Superior temporal gyrus (tissue), 1 donor: ENCODE measurements around the gene SSBP3.
A peak's percentile ranks its signal among the peaks of the same experiment; 100 is the strongest.

Experiments
- DNase-seq: peaks from one replicate; pipeline ENCODE4 v3.0.0-alpha.2; 2016; ENCODE audit errors: extremely low spot score

Gene SSBP3

DNA sequence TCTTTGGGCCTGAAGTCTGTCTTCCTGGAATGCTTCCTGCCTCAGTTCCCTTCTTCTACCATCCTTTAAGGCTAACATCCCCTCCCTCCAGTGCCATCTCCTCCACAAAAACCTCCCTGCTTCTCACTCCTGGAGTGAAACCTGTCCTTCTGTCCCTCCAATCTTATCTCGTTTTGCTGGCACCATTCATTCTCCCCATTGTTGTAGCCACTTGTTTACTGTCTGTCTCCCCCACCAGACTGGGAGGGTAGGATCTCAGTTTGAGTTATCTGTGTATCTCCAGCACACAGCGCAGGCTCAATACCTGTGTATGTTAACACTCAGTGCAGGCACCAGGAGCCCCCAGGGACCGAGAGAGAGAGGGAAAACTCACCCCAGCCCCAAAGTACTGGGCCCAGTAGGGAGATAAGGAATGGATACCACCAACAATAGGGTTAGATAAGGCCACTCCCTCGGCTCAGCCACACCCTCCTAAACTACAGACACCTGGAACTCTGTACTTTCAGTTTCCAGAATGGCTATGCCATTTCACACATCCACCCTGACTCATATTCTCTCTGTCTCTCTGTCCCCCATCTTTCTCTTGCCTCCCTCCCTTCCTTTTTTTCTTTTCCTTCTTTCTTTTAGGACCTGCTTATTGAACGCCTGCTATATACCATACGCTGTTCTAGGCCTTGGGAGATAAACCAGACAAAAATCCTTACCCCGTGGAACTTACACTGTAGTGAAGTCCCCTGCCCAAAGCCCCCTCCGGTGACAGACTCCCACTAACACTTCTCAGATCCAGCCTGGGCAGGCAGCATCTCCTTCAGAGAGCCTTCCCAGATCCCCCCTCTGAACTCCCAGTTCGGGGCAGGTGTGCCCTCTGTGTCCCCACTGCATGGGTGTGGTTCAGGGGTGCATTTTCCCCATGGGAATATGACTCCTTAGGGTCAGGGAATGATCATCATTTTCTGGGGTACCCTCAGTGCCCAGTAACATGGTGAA is 3.3 kb upstream of the SSBP3 start:
- DNase-seq: no peak

DNA sequence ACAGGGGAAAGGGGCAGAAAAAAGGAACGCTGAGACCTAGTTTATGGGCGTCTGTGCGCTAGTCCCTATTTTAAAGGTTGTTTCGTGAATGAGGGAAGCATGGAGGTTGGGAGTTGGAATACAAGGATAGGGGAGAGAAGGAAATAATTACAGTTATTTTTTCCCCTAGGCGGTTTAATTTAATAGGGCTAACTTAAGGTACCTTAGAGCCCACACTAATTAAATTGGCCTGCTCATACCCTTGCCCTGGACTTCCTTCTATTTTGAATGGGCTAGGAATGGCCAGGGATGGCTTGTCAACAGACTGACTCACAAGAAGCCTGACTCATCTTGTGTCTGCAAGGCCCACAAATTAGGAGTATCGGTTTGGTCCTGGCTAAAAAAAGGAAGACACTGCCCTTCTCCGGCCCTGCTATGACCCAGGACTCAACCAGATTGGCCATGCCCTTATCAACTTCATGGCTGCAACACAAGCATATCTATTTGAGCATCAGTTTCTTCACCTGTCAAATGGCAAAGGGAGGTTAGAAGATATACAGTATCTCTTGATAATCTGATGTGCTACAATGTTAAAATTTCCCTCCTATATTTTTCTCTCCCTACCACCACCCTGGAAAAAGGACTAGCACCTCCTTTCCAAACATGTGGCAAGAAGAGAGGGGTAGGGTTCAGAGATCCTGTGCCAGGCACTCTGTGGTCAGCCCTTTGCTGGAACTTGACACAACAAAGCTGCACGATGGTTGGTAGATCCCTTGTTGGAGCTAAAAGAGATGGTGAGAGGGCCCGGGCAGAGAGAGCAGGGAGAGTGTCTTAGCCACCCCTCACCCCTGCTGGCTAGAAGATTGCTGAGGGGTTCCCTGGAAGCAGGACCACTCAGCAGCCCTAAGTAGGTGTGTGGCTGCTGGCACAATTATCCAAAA is 2.2 kb upstream of the SSBP3 start:
- no peak for DNase-seq

DNA sequence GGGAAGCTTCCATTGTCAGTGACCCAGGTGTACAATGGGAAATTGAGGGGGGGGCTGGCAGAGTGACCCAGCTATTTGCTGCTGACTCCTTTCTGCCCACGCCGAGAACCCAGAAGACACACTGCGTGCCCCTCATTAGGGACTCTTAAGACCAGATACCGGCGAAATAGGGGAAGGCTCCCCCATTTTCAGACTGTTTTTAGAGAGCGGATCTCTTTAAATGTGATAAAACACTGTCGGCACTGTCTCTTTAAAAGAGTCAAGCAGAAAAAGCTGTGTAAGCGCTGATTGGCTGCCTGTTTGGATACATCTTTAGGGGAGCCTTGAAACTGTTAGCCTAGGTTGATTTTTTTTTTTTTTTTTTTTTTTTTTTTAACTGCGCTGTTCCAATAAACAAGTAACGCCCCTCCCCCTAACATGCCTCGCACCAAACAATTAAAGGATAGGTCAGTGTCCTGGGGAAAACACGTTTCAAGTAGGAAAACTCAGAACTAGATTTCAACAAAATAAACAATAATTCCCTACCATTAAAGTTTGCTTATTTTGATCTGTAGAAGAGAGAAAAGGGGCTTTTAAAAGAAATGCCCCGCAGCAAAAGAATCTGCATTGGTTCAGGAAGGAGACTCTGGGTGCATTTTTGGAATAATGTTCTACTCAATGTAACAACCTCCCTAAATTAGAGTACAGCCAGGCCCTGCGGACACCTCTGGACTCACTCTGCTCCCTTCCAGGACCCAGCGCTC is 1.4 kb upstream of the SSBP3 start:
- DNase-seq: peak; percentile 97

DNA sequence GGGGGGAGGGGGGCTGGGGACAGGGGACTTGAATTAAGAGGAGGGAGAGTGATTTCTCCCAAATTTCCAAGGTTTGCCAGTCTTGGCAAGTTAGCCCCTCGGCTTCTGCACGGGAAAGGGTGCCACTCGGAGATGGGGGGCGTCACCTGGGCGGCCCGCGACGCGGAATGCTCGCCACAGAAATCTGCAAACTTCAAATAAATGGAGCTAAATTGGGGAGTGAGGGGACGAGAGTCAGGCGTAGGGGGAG is 885 bp upstream of the SSBP3 start:
- no peak for DNase-seq

DNA sequence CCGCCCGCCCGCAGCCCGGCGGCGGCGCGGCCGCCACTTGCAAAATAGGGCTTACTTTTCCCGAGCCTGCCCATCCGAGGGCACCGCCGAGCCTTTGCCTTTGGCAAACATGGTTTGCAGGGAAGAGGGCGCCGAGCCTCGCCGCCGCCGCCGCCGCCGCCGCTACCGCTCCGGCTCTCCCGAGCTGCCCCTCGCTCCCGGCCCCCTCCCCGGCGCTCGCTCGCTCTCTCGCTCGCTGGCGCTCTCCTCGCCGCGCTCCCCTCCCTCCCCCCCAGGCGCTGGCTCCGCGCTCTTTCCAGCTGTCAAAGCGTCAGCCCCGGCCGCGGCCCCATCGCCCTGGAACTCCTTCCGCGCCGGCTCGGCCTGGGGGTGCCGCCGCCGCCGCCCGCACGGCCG is 298 bp downstream of the SSBP3 start:
- DNase-seq: no peak

DNA sequence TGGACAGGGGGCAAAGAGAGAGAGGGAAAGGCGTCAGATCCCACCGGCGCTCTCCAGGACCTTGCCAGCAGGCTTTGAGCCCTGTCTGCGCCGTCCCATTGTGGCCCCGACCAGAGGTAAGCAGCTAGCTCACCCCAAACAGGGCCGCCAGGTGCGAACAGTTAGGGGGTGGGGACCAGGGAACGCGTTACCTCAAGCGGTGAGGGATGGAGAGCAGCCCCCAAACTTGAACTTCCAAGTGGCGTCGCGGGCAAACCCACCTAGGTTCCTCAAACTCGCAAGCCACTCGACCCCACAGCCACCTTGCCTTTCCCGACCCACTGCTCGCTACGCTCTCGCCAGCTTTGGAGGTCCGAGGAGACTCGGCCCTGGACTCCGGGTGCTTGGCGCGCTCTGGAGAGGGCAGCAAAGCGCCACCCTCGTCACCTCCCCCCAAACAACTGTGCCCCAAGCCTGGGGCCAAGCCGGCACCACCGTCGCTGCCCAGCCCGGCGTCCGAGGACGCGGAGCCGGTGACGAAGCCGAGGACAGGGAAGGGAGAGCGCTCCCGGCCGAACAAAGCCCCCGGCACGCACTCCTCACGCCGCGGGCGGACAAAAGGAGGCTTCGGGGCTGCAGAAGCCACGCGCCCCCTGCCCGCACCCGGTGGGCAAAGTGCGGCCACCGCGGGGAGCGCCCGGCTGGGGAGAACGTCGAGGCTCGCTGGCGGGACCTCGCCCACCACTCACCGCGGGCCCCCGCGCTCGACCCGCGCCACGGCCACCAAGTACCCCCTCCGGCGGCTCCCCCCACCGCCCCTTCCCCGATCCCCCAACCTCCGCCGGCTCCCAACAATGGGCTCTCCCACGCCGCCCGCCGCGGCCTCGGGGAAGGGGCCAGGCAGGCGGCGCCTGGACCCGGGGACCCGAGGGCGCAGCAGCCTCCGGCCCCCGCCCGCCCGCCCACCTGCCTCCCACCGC is 976 bp downstream of the SSBP3 start:
- no peak for DNase-seq

DNA sequence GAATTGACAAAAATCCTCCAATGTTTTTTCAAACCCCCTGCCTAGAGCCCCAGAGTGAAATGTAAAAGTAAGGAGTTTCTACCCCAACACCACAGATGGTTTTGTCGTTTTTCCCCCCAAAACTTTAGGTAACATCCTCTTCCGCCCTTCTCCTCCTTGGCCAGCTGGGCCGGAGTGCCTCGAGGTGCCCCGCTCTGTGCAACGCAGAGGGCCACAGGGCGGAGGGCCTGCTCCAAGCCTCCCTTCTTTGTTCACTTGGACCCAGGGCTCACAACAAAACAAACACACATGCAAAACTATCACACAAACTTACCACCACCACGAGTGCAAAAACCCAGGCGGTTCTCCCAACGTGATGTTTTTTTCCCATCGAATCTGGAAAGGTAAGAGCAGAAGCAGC is 1.9 kb downstream of the SSBP3 start:
- no peak for DNase-seq

DNA sequence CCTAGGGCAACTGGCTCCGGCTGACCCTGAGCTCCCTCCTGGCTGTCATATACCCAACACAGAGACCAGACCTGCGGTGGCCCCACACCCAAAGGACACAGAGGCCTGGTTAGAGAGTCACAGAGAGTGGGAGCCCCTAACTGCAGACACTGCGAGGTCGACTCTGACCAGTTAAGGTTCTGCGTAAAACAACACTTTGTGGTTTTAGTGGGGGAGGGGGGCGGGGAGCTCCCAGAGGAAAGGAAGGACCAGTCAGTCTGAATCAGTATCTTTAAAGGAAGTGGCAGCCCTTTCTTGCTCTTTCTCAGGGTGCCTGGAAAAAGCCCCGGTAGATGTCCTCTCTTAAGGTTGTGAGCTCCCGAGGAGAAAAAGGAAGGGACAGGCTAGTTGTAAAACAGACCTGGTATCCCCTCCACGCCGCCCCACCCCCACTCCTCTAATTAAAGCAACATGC is 2.4 kb downstream of the SSBP3 start:
- DNase-seq: no peak

DNA sequence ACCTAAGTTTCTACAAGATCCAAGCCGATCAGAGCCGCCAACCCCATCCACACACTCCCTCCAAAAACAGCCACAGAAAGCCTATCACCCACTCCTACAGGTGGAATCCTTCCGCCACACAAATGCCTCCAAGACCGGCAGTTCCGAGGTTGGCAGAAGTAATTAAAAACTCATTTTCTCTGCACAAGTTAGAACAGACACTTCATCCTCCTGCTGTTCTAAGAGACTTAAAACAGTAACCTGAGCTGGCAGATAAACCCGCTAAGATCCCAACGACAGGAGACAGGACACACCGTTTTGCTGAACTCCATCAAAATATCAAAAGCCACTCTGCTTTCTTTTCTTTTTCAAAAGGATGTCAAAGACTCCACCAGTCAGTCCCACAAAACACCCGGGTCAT is 2.8 kb downstream of the SSBP3 start:
- no peak for DNase-seq

DNA sequence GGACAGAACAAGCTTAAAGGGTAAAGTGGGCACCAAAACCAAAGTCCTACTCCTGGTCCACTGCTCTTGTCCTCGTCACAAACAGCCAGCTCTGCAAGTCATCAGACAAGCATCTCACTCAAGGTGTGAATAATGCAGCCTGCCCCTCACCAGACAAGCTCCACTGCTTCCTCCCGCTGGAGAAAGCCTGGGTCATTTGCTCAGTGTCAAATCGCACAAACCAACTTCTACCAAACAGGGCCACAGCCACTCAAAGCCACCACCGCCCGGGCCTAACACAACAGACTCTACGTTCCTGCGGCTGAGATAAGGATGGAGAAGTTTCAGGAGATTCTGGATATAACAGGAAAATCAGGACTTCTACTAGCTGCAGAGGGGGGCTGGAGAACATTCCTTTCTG is 3.3 kb downstream of the SSBP3 start:
- DNase-seq: no peak

DNA sequence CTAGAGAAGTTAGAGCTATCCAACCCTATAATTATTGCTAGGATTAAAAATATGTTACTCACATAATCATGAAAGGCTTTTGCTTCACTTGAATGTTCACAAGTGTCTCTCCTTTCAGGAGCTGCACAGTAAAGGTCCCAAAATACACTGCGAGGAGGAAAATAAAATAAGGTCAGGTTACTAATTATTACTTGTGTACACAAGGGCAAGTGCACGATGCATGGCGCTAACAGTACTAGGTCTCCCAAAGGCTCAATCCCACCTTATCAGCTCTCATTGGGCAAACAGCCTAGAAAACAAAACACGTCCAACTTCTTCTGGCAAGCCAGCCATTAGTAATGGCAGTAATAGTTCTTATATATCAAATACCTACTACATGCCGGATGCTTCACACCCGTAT is 4.4 kb downstream of the SSBP3 start:
- DNase-seq: no peak

DNA sequence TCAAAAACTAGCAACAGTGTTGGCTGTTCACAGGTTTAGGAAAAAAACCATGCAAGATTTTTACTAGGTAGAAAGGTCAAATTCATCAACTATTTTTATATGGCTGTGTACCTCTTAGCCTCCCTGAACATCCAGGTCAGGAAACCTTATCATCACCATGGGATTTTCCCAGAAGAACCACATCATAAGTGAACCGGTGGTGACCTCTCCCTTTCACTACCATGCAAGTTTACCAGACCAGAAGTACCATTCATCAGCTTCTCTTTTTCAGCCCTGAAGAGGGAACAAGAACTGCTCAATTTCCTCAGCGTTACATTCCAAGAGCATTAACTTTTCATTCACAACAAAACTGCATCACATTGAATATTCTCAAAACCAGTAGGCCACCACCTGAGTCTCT is 5.9 kb downstream of the SSBP3 start:
- DNase-seq: no peak

DNA sequence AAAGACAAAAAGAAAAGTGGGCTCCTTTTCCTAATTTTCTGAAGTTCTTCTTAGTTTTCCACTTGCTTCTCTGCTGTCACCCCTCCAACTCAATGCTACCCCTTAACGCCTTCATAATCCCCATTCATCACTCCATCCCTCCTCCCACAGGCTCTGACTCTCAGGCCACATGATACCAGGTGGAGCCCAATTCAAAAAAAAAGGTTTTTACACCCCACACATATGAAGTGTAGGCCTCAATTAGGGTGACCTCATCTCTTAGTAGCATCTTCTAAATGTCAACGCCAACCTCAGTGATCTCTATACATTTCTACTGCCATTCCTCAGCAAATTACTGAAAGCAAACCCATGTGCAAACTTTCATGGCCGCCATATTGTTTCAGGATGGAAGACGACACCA is 6.4 kb downstream of the SSBP3 start:
- DNase-seq: no peak

DNA sequence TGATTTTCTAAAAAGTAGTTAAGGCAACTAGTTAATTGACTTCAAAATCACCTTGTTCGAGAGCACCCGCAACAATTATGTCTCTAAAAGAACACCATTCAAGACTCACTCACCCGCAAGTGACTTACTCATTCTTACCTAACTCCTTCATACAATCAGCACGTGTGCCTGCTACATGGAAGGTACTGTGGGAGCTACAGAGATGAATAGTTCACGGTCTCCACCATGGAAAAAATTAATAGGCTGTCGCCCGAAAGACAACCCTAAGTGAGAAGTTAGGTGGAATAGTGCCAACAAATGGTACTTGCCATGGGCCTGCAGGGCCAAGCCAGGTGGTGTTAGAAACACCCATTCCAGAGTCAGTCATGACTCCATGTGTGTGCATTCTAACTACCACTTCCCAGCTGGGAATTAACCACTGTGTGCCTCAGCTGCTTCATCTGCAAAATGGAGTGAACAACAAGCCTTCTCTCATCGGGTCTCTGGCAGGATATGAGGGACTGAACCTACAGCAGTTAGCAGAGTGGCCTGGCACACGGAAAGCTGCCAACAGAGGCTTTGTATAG is 7.1 kb downstream of the SSBP3 start:
- no peak for DNase-seq

DNA sequence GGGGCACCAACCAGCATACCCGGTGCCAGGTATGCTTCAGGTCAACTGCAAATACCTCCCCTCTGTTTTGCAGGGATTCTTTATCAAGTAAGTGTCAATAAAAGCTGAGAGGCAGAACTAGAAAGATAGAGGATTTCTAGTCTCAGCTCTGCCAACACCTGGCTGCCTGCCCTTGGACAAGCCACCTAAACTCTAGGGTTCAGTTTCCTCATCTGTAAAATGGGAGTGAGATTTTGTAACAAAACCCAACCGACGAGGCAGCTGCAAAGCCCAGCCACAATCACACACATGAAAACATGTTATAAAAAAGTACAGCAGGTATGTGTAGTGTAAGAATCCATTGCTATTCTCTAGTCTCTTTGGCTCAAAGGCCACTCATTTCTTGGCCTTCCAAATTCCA is 8.2 kb downstream of the SSBP3 start:
- DNase-seq: no peak

DNA sequence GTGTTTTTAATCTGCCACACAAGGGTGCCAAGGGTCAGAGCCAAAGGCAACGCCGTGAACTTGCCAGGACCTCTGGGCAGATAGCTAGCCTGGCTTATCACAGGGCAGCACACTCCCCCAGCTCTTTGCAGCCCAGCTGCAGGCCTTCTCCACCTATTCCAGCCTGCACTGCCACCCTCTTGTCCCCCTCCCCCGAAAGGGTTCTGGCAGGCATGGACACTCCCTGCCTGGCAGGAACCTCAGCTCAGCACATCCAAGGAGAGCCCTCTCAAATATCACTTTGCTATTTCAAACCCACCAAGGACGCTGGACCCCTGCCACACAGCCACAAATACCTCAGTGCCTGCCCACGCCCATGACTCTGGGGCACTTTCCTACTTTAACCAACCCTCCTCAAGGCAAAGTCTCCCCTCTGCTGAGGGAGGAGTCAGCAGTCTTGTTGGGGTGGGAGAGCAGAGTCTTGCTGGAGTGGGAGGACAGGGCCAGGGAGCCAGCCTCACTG is 9.1 kb downstream of the SSBP3 start:
- no peak for DNase-seq

DNA sequence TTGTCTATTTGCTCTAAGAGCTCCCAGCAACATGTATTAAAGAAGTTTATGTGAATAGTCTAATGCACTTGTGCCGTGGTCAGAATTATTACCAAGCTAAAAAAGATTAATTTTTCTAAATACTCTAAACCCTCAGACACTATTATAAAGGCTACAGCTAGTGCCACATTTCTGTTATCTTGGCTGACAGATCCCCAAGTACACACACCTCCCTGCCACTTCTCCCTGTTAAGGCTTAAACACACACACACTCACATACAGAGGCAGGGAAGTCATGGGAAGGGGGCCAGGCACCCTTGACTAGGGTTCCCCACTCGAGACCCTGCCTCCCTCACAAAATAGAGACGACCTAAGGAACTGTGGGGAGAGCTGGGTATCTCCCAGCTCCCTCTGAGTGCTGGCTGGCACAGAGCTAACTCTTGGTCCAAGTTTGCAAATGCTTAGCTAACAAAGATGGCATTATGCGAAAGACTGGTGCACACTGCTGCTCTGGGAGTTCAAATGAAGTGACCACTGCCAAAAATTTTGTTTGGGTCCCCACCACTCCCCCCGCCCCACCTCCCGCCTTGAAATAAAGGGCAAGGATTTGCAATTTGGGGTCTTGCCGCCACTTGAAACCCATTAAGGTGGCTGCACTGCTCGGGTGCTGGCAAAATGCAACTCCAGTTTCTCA is 9.8 kb downstream of the SSBP3 start:
- DNase-seq: peak; percentile 80

DNA sequence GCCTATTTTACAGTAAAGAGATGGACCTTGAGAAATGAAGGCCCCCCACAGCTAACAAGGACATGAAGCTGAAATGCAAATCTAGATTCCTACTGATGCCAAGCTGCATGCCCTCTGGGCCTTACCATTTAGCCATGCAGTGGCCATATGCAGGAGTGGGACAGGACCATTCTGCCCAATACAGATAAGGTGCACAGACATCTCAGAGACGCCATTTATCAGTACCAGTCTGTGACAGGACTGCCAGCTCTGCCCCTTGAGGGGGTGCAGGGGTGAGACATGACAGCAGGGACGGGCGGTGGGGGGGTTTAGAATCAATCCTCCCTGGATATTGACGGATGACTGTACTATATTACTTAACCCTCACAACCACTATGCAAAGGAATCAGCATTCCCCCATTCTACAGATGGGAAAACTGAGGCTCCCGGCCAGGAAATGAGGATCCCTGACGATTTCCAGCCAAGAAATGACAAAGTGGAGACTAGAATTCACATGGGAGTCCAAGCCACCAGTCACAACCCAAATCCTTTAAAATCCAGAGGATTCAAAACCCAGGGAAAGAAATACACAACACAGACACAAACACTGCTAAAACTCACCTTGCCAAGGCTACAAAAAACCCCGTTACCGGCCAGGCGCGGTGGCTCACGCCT is 10.8 kb downstream of the SSBP3 start:
- DNase-seq: no peak

DNA sequence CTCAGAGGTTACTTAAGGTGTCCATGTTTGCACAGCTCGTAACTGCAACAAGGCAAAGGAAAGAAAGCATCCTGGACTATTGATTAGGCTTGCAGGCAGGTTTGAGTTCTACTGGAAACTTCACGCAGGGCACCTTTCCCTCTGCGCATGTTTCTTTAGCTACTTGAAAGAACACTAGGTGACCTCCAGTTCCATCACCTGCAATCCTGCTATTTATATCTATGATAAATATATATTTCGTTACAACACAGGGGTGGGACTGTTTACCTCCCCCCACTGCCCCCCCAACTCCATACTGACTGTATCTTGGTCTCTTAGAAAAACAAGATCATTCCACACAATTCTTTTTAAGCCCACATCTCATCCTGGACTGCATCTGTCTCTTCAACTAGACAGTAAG is 12.1 kb downstream of the SSBP3 start:
- no peak for DNase-seq
